K562 (cell line): ENCODE measurements around the gene COL16A1. TPM values are rescaled to one million over a fixed set of nuclear protein-coding genes. Genes with fewer than 3 reads are reported as not detected.

Experiments
- ATAC-seq: fragments of 200-7000 bp; cut with Tn5 transposase; 3 replicates; pipeline ENCODE4 v1.9.1; 2020; ENCODE audit warnings: moderate library complexity
- BruUV-seq: library from RNA; stranded (reverse); fragments of 400-500 nt; replicated peaks from 2 replicates; lab custom pipeline; 2021; lab: Mats Ljungman, UMichigan
- CTCF ChIA-PET: fragments of 300-600 bp; formaldehyde crosslinking; extraction: SDS; loops from one replicate; lab custom pipeline; 2021; ENCODE audit warnings: low intra/inter-chr PET ratio; lab: Yijun Ruan, JAX
- POLR2A ChIA-PET: fragments of 300-600, 350-650 bp; sonication (Branson Sonifier 250); formaldehyde crosslinking; extraction: SDS; loops from one replicate; lab custom pipeline; 2021; ENCODE audit warnings: antibody characterized with exemption, inconsistent platforms; lab: Yijun Ruan, JAX
- DNase-seq, 4 experiments: peaks; one replicate each; pipeline versions ENCODE4 v3.0.0 to v3.0.0-alpha.2; 2011 to 2018; ENCODE audit warnings: low spot score in 3 of 4, mixed read lengths in 3 of 4; ENCODE audit errors: extremely low read depth in 1 of 4
- FAIRE-seq: peaks from 2 replicates; lab custom pipeline; 2011; peaks lifted over from hg19 to GRCh38; lab: Jason Lieb, UNC
- H2AFZ ChIP-seq: 2 replicates; pipeline ENCODE4 v1.6.0; 2011; ENCODE audit warnings: low read depth, low read length, control low read depth, inconsistent platforms
- H3K27ac ChIP-seq: fragments of 200-600 bp; 3 replicates; pipeline ENCODE4 v1.8.0; 2011; ENCODE audit warnings: low read depth, mild to moderate bottlenecking, control low read depth, inconsistent platforms, low read length, moderate library complexity, mixed read lengths; ENCODE audit errors: extremely low read depth
- H3K27me3 ChIP-seq, 2 experiments: fragments of 300-600 bp in 1 of 2; 2 replicates in 1 of 2; 3 replicates in 1 of 2; pipeline versions ENCODE4 v1.6.0 to v1.8.0; 2011; ENCODE audit warnings: inconsistent platforms in 2 of 2, low read length in 2 of 2, mild to moderate bottlenecking in 1 of 2, mixed read lengths in 1 of 2, moderate library complexity in 1 of 2; ENCODE audit not compliant: control insufficient read depth in 2 of 2, insufficient read depth in 2 of 2
- H3K36me3 ChIP-seq: fragments of 300-600 bp; 3 replicates; pipeline ENCODE4 v1.8.0; 2011; ENCODE audit warnings: mild to moderate bottlenecking, low read length, inconsistent platforms; ENCODE audit not compliant: control insufficient read depth, insufficient read depth
- H3K4me1 ChIP-seq, 2 experiments: fragments of 200-600 bp in 1 of 2; replicated peaks in 1 of 2; 2 replicates in 1 of 2; 3 replicates in 1 of 2; pipeline versions ENCODE4 v1.5.1 to v1.8.0; 2011; ENCODE audit warnings: inconsistent platforms in 2 of 2, low read length in 2 of 2, mild to moderate bottlenecking in 1 of 2, mixed read lengths in 1 of 2, moderate library complexity in 1 of 2; ENCODE audit not compliant: control insufficient read depth in 2 of 2, insufficient read depth in 2 of 2
- H3K4me2 ChIP-seq: 2 replicates; pipeline ENCODE4 v1.6.1; 2011; ENCODE audit warnings: low read length, control low read depth, inconsistent platforms, mixed read lengths; ENCODE audit not compliant: insufficient read depth
- H3K4me3 ChIP-seq: fragments of 200-600 bp; sonication (generic), shearing (Covaris generic); 2 replicates; pipeline ENCODE4 v1.5.1; 2016; ENCODE audit warnings: control low read depth, inconsistent platforms
- H3K79me2 ChIP-seq: fragments of 200-600 bp; 3 replicates; pipeline ENCODE4 v1.8.0; 2011; ENCODE audit warnings: low read length, inconsistent platforms; ENCODE audit not compliant: control insufficient read depth, insufficient read depth
- H3K9ac ChIP-seq, 2 experiments: 2 replicates each; pipeline versions ENCODE4 v1.6.0 to v1.6.1; 2011; ENCODE audit warnings: low read depth in 2 of 2, low read length in 2 of 2, control low read depth in 1 of 2, inconsistent platforms in 1 of 2, mild to moderate bottlenecking in 1 of 2, mixed read lengths in 1 of 2; ENCODE audit not compliant: insufficient read depth in 1 of 2
- H3K9me1 ChIP-seq: one replicate; pipeline ENCODE4 v1.6.0; 2011; ENCODE audit warnings: inconsistent platforms, mild to moderate bottlenecking, low read length, moderate library complexity; ENCODE audit not compliant: control insufficient read depth, insufficient read depth
- H3K9me3 ChIP-seq: replicated peaks from 2 replicates; pipeline ENCODE4 v1.5.1; 2011; ENCODE audit warnings: low read depth, low read length, inconsistent platforms; ENCODE audit not compliant: control insufficient read depth, insufficient read depth
- H4K20me1 ChIP-seq: replicated peaks from 2 replicates; pipeline ENCODE4 v1.6.1; 2011; ENCODE audit warnings: low read length, inconsistent platforms, mixed read lengths; ENCODE audit not compliant: control insufficient read depth, insufficient read depth
- ARID2 ChIP-seq: fragments of 450-650 bp; IDR thresholded peaks from 2 replicates; pipeline ENCODE4 v1.6.1; 2017; ENCODE audit warnings: antibody characterized with exemption, mild to moderate bottlenecking
- FOS ChIP-seq: IDR thresholded peaks from 3 replicates; pipeline ENCODE4 v1.6.1; 2011; ENCODE audit not compliant: insufficient read length; ENCODE audit errors: extremely low read depth
- FOXA1 ChIP-seq: fragments of 450-650 bp; IDR thresholded peaks from 2 replicates; pipeline ENCODE4 v1.6.1; 2016; ENCODE audit warnings: mild to moderate bottlenecking, borderline replicate concordance
- FOXO4 ChIP-seq: fragments of 450-650 bp; formaldehyde crosslinking; IDR thresholded peaks from 2 replicates; pipeline ENCODE4 v1.4.0; 2020; ENCODE audit warnings: mild to moderate bottlenecking, moderate library complexity
- NCOA4 ChIP-seq: fragments of 450-650 bp; IDR thresholded peaks from 2 replicates; pipeline ENCODE4 v1.6.1; 2018; ENCODE audit warnings: mild to moderate bottlenecking; ENCODE audit not compliant: partially characterized antibody
- NR4A1 ChIP-seq, 2 experiments: fragments of 250-450 bp in 1 of 2; fragments of 450-650 bp in 1 of 2; sonication (Bioruptor Pico) in 1 of 2; IDR thresholded peaks; 2 replicates each; pipeline versions ENCODE4 v1.4.0 to v1.6.1; 2016 to 2020; ENCODE audit warnings: mild to moderate bottlenecking in 2 of 2, missing compliant biosample characterization in 1 of 2, missing genetic modification characterization in 1 of 2, moderate library complexity in 1 of 2
- POLR2A ChIP-seq: fragments of 450-650 bp; conservative IDR thresholded peaks from 2 replicates; pipeline ENCODE4 v1.6.1; 2016
- RNF219 ChIP-seq: fragments of 250-450 bp; sonication (Bioruptor Pico); IDR thresholded peaks from 2 replicates; pipeline ENCODE4 v1.5.0; 2022; ENCODE audit warnings: mild to moderate bottlenecking
- SNAPC5 ChIP-seq: fragments of 250-450 bp; sonication (Bioruptor Pico); IDR thresholded peaks from 2 replicates; pipeline ENCODE4 v1.8.0; 2021; ENCODE audit warnings: moderate library complexity, mild to moderate bottlenecking, inconsistent platforms
- TBP ChIP-seq: optimal IDR thresholded peaks from 2 replicates; pipeline ENCODE3; 2011; ENCODE audit warnings: low read depth, low read length, improper control_type of control experiment
- ZNF212 ChIP-seq: fragments of 450-650 bp; formaldehyde crosslinking; IDR thresholded peaks from 2 replicates; pipeline ENCODE4 v1.4.0; 2020; ENCODE audit warnings: mild to moderate bottlenecking
- ZNF586 ChIP-seq: fragments of 450-650 bp; formaldehyde crosslinking; conservative IDR thresholded peaks from 2 replicates; pipeline ENCODE4 v1.4.0; 2020; ENCODE audit warnings: mild to moderate bottlenecking, moderate library complexity
- ZNF740 ChIP-seq, 3 experiments: fragments of 200-800 bp in 1 of 3; sonication (Bioruptor generic) in 1 of 3; sonication (generic) in 1 of 3; formaldehyde crosslinking in 1 of 3; IDR thresholded peaks; 2 replicates each; pipeline versions ENCODE4 v1.6.1 to v1.8.0; 2016 to 2022; ENCODE audit warnings: mild to moderate bottlenecking in 2 of 3, missing compliant biosample characterization in 2 of 3, missing genetic modification characterization in 2 of 3, missing genetic modification reagents in 1 of 3
- WGBS: fragments of 100-300 bp; shearing (Covaris generic); methylation state at CpG from one replicate; pipeline ENCODE4 v1.1.6; 2016; ENCODE audit warnings: low coverage, mixed read lengths; ENCODE audit not compliant: insufficient coverage; ENCODE audit errors: missing lambda C conversion rate; 5-methylcytosine and 5-hydroxymethylcytosine counted together
- in situ Hi-C: fragments of 300-500 bp; cut with MboI; formaldehyde crosslinking; loops from 4 replicates; pipeline ENCODE4 v1.15.0; 2018; ENCODE audit warnings: inconsistent platforms, mixed read lengths
- intact Hi-C: fragments of 100-400 bp; cut with micrococcal nuclease; formaldehyde crosslinking; loops from 2 replicates; pipeline ENCODE4 v1.14.2; 2022
- polyA plus RNA-seq, 8 experiments: library from polyadenylated mRNA; depleted of rRNA in 4 of 8; stranded (reverse) in 5 of 8; unstranded in 3 of 8; fragments of >200 nt; fragmentation: Nextera tagmentation in 2 of 8; fragmentation: Illumina TruSeq in 1 of 8; extraction: Ambion mirVana in 2 of 8; extraction: Trizol in 1 of 8; gene quantifications; 2 replicates each; pipeline versions ENCODE4 v1.2.1 to v1.2.3, GENCODE V29; 2011 to 2014; ENCODE audit warnings: inconsistent platforms in 1 of 8, missing spikeins in 1 of 8
- total RNA-seq, 7 experiments: library from RNA; depleted of rRNA in 6 of 7; stranded (reverse); fragments of >200 nt in 6 of 7; fragmentation: Illumina TruSeq in 2 of 7; extraction: Trizol in 2 of 7; gene quantifications; 2 replicates each; pipeline versions ENCODE4 v1.2.1 to v1.2.3, GENCODE V29; 2011 to 2021; ENCODE audit warnings: low replicate concordance in 1 of 7
- TF ChIP-seq, protein P1 (sequence below): sonication (generic); formaldehyde crosslinking; IDR thresholded peaks from 2 replicates; pipeline ENCODE4 v1.5.0; 2020; ENCODE audit warnings: missing genetic modification reagents
- TF ChIP-seq, protein P2 (sequence below): IDR thresholded peaks from 2 replicates; pipeline ENCODE4 v1.6.1; 2011; ENCODE audit warnings: borderline replicate concordance, low read depth, mild to moderate bottlenecking, moderate library complexity, low read length; ENCODE audit not compliant: insufficient read depth, poor library complexity, severe bottlenecking

COL16A1 gene
- total and polyA plus RNA-seq, 9 of the 15 experiments (the other 6 are each of a cell fraction or from before 2014, with no cell fraction given), result 0.11 to 0.60 (median 0.11) TPM; not detected in 6

DNA sequence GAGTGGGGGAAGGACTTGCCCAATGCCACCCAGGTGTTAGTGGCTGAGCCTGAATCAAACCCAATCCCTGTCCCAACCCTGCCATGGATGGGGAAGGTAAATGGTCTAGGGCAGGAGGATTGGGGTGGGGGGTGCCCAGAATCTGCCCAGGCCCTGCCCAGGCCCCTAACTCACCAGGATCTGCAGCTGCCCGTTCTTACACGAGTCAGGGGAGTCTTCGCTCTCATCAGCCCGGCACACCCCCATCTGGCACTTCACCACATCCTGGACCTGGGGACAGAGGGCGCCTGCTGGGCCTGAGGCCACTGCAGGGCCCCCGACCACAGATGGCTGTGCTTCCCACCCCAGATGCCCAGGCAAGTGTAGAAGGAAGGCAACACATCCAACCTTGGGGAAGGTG lies 28.5 kb upstream of the COL16A1 start:
- H3K4me1 ChIP-seq, result peaks cover 0 to 24% of the 10 kb centered on the region in 2 experiments; a peak in 1 of 5 replicates
- H3K9me1 ChIP-seq, result no peaks in the 10 kb centered on the region
- peaks cover 24% of the 10 kb centered on the region for H4K20me1 ChIP-seq
- H3K27ac ChIP-seq, result no peak overlapping the region
- ATAC-seq (no peak), DNase-seq (no peak), FAIRE-seq (no peak)
- CTCF ChIA-PET, result no interaction called here
- no peak overlapping the region for H3K4me3 ChIP-seq
- no TSS peak for BruUV-seq
- no peak overlapping the region for H3K4me2 ChIP-seq
- in situ Hi-C loops, result no loop called here
- peaks cover 81 to 94% of the 10 kb centered on the region in 2 experiments for H3K27me3 ChIP-seq
- intact Hi-C loops, result no loop called here
- POLR2A ChIA-PET, result no interaction called here
- WGBS, result 2% methylated on average over 6 of the region's 6 CpGs
- H2AFZ ChIP-seq, result no peak overlapping the region
- H3K9ac ChIP-seq, result no peak overlapping the region
- H3K36me3 ChIP-seq, result no peaks in the 10 kb centered on the region
- no peaks in the 10 kb centered on the region for H3K9me3 ChIP-seq
- H3K79me2 ChIP-seq, result no peaks in the 10 kb centered on the region
- TF ChIP-seq ZNF586, result no peak
- TF ChIP-seq NCOA4, result no peak
- no peak for TF ChIP-seq NR4A1 (CRISPR knock-in tag; IDR thresholded peaks at IDR 0.05)
- TF ChIP-seq NR4A1 (tag; IDR thresholded peaks at IDR 0.05), result no peak
- TF ChIP-seq FOXA1, result no peak
- TF ChIP-seq FOS, result no peak
- TF ChIP-seq TBP, result no peak
- TF ChIP-seq, protein P1, sequence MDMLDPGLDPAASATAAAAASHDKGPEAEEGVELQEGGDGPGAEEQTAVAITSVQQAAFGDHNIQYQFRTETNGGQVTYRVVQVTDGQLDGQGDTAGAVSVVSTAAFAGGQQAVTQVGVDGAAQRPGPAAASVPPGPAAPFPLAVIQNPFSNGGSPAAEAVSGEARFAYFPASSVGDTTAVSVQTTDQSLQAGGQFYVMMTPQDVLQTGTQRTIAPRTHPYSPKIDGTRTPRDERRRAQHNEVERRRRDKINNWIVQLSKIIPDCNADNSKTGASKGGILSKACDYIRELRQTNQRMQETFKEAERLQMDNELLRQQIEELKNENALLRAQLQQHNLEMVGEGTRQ (CRISPR knock-in tag), result no peak
- TF ChIP-seq FOXO4 (CRISPR knock-in tag), result no peak
- TF ChIP-seq RNF219 (CRISPR knock-in tag), result no peak
- TF ChIP-seq, protein P2, sequence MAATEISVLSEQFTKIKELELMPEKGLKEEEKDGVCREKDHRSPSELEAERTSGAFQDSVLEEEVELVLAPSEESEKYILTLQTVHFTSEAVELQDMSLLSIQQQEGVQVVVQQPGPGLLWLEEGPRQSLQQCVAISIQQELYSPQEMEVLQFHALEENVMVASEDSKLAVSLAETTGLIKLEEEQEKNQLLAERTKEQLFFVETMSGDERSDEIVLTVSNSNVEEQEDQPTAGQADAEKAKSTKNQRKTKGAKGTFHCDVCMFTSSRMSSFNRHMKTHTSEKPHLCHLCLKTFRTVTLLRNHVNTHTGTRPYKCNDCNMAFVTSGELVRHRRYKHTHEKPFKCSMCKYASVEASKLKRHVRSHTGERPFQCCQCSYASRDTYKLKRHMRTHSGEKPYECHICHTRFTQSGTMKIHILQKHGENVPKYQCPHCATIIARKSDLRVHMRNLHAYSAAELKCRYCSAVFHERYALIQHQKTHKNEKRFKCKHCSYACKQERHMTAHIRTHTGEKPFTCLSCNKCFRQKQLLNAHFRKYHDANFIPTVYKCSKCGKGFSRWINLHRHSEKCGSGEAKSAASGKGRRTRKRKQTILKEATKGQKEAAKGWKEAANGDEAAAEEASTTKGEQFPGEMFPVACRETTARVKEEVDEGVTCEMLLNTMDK, result no peak
- no peak for TF ChIP-seq ARID2
- TF ChIP-seq ZNF740 (CRISPR knock-in tag; IDR thresholded peaks at IDR 0.05), result no peak
- no peak for TF ChIP-seq ZNF740 (tag; IDR thresholded peaks at IDR 0.05)
- no peak for TF ChIP-seq SNAPC5 (CRISPR knock-in tag)
- no peak for TF ChIP-seq ZNF212 (CRISPR knock-in tag)
- TF ChIP-seq POLR2A, result no peak
